GM19397 (cell line): ENCODE measurements around the gene COL28A1.

Experiments used
- ATAC-seq: cut with Tn5 transposase; IDR thresholded peaks from one replicate; pipeline ENCODE4 v1.9.1; 2021; ENCODE audit warnings: mild to moderate bottlenecking, moderate library complexity; ENCODE audit not compliant: unreplicated experiment

COL28A1 gene

DNA sequence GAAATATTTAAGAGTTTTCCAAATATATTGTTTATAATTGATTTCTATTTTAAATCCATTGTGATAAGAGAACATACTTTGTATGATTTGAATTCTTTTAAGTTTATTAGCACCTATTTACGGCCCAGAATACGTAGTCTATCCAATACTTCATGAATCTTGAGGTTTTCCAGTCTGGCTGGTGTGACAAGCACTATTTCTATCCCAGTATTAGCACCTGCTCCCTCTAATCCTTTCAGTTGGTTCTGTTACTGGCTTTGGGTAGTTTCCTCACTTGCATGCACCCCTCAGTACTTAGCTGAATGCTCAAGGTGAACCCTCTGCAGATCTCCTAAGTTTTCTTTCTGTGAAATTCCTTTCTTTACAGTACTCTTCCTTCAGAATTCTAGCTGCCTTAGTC, 186.5 kb downstream of the COL28A1 start:
- no peak for ATAC-seq

GRCh38 chr7:7347045-7347444, 188.6 kb downstream of the COL28A1 start:
- ATAC-seq: no peak

DNA sequence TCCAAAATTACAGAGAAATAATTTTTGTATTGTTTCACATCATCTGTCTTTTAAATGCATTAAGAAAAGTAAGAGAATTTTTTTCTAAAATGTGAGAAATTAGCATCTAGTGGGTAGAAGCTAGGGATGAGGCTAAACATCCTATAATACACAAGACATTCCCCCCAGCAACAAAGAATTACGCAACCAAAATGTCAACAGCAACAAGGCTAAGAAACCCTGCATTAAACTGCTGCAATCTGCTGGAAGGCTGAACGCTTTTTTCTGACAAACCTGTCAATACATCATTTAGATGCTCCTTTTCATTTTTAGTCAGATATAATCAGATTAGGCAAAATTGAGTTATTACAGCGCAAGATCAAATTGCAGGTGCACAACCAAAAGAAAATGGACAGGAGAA, 191.1 kb downstream of the COL28A1 start:
- no peak for ATAC-seq

DNA sequence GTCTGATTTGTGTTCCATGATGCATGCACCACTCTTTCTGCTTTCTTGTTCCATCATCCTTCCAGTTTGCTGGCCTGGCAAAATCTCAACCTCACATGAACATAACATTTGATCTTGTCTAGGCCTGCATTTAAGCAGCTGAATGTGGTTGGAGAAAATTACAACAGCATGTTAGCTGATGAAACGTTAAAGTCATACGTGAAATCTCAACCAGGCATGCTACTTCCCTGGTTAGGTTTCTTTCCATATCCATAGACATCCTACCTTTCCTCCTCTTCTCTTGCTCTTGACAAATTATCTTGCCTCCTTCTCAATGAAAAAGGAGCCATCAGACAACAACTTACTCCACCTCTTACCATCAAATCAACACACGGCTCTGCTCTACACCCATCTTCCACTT, 199.8 kb downstream of the COL28A1 start:
- no peak for ATAC-seq

- ATAC-seq: no peak
These were observed 200.5 kb downstream of the COL28A1 start for GRCh38 chr7:7335215-7335614.

GRCh38 chr7:7333610-7334009, 202.1 kb downstream of the COL28A1 start:
- no peak for ATAC-seq

GRCh38 chr7:7331523-7331922, 204.2 kb downstream of the COL28A1 start:
- ATAC-seq: no peak

DNA sequence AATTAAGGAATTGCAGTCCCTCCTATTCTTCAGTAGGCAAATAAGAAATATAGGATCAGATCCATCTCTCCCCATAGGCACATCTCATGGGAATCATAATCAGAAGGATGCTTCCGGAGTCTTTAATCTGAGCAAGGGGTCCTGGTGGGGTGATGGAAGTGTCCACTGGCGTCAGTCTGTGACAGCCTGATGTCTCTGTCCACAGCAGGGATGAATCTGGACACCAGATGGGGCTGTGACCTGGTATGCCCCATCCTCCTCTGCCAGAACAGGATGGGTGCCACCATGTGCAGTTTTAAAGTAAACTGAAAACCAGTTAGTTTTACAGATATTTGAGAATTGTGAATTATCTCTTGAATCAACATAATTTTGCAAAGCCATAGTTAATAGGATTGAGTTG, 204.7 kb downstream of the COL28A1 start:
- no peak for ATAC-seq

GRCh38 chr7:7329326-7329725, 206.3 kb downstream of the COL28A1 start:
- no peak for ATAC-seq

GRCh38 chr7:7327423-7327822, 208.2 kb downstream of the COL28A1 start:
- ATAC-seq: no peak

DNA sequence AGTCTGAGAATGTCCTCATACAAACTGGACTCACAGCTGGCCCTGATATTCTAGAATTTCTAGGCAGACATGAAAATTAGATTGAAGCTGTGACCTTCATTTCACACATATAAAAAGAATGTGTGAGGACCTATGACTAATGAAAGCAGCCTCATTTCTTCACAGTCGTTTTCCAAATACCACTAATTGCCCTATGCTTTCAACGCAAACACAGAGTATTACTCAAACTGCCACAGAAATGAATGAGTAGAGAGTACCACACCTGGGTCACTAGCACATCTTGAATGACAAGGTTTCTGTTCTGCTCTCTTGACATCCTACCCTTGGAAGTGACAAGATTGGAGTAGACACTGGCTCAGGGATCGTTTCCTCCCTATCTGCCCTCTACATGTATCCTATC, 211.0 kb downstream of the COL28A1 start:
- ATAC-seq: no peak

DNA sequence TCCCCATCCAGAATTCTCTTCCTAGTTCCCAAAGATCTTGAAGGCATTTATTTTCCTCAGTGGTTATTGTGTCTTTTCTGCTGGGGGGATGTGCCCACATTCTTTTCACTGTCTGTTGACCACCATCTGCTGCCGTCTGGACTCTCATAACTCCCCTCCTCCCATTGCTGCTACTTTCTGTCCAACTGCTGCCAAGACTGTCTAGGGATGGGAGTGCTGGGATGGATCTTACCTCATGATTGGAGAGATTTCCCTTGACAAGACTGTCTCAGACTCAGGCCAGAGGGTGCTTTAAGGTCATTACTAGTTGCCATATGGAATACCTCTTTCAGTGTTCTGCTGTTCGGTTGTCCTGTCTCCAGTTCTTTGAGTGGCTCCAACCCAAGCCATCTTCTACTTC, 211.8 kb downstream of the COL28A1 start:
- no peak for ATAC-seq

DNA sequence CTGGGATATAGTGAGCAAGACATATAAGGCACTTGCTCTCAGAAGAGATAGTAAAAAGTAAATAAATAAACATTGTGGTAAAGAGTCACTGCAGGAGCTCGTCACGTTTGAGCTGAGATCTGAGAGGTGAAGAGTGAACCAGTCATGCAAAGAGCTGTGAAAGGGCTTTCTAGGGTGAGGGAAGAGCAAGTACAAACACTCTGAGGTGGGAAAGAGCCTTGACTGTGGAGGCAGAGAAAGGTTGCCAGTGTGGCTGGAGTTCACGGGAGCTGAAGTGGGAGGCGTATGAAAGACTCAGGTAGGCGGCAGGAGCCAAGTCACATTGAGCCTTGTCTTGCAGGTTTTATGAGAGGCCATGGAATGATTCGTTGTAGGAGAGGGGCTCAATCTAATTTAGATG, 212.3 kb downstream of the COL28A1 start:
- peak; percentile 55 for ATAC-seq

DNA sequence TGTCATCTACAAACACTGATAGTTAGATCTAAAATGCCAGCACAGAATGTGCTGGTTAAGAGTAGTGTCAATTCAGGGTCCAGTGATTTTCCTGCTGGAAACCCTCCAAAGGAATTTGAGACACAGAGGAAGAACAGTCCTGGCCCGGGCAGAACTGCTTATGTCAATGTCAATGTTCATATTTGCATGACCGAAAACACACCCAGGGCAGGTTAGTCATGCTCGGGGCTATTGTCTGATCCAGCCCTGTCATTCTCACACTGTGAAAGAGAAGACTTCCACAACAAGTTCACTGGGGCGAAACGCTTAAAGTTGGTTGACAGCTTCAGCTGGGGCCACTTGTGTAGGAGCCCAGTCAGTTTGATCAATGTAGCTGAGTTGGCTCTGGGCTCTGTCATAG, 214.0 kb downstream of the COL28A1 start:
- ATAC-seq: peak; percentile 94

DNA sequence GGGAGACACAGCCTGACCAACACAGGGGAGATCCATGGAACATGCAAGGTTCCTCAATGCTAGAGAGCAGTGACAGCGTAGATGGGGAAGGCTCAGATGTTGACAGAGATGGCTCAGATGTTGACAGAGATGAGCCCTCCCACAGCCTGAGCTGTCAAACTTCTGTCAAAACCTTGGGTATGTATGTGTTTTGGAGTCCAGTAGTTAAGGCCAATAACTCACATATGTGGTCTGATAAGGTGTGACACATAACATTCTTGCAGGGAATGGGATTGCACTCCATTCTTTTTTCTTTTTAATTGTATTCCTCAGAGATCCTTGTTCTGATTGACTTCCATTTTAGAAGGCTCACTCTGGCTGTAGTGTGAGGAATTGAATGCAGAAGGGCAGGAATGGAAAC, 217.1 kb downstream of the COL28A1 start:
- ATAC-seq: no peak

GRCh38 chr7:7317850-7318249, 217.8 kb downstream of the COL28A1 start:
- ATAC-seq: no peak

- no peak for ATAC-seq
These were observed 219.8 kb downstream of the COL28A1 start for GRCh38 chr7:7315851-7316250.

- ATAC-seq: no peak
These were observed 223.3 kb downstream of the COL28A1 start for GRCh38 chr7:7312323-7312722.

- ATAC-seq: no peak
These were observed 224.7 kb downstream of the COL28A1 start for GRCh38 chr7:7311001-7311400.

DNA sequence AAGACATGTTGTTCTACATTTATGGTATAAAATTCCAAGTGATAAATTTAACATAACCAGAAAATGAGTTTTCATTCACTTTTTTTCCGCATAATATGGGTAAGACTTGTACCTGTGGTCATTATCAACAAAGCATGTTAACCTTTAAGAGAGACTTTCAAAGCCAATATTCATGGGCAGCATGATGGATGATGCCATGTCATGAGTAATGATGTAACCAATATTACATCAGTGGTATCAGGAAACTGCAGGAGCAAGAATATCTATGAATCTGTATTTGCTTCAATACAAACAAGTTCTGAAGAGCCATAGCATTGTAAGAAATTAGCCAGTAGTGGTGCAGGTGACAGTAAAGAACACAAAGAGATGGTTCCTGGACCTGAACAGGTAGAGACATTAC, 226.5 kb downstream of the COL28A1 start:
- ATAC-seq: no peak
